ENCODE data around the gene SCAMP1.

- no peak for TF ChIP-seq POLR2A (IDR thresholded peaks at IDR 0.05)
- no peak for TF ChIP-seq CTCF (IDR thresholded peaks at IDR 0.05)
These were observed 98.4 kb downstream of the SCAMP1 start for GRCh38 chr5:78458843-78459242.

Measured in uterus (tissue), 2 donors.